Measurements from ENCODE around the gene SLC4A1AP. TPM values are rescaled to one million over a fixed set of nuclear protein-coding genes. Genes with fewer than 3 reads are reported as not detected.

SLC4A1AP gene
- total and polyA plus RNA-seq, 2 of the 13 experiments (the other 11 are each of a cell fraction or from before 2014, with no cell fraction given), result 15.3 to 44.6 TPM

DNA sequence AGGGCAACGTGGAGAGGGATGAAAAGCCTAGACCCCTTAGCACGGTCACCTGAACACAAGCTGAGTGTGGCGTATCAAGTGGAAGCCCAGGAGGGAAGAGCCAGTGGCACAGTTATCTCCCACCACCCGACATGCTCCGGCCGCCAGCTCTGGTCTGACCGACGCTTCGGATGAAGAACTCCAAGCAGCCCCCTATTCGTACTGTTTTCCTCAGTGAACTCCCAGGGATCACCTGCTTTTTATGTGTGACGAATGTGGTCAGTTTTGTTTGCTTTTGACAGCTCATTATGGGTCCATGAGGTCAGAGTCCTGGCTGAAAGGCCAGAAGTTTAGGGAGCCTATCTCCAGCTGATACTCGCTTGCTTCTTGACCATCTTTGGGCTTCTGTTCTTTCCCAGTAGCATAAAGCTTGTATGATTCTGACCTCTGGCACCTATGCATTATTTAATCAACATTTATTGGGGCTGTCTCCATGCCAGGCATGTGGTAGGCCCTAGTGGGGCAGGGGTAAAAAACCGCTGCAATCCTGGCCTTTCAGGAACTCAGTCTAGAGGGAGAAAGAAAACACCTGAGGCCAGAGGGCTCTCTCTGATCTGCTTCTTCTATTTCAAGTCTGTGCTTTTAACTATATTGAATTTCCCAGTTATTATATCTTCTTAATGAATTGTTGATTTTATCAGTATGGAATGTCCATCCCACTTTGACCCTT lies 74.8 kb downstream of the SLC4A1AP start (continued):
- TF ChIP-seq ZNF567 (CRISPR knock-in tag; IDR thresholded peaks at IDR 0.05; ENCODE audit: borderline replicate concordance) (0 out of 2 replicates have a peak, but pooled peaks have one; percentile 63), HDAC1 (CRISPR knock-in tag; IDR thresholded peaks at IDR 0.05) (peak; percentile 79), HOXA9 (CRISPR knock-in tag; IDR thresholded peaks at IDR 0.05; ENCODE audit: borderline replicate concordance) (no peak), EZH2 (conservative IDR thresholded peaks at IDR 0.05; ENCODE audit: low read depth, low read length) (no peak), KAT2B (IDR thresholded peaks at IDR 0.05; ENCODE audit: borderline replicate concordance, low read depth, low read length) (no peak), ZNF775 (CRISPR knock-in tag; IDR thresholded peaks at IDR 0.05; ENCODE audit: borderline replicate concordance) (no peak), FOXA3 (CRISPR knock-in tag; IDR thresholded peaks at IDR 0.05) (peak; percentile 78)
- TF ChIP-seq, protein P1, sequence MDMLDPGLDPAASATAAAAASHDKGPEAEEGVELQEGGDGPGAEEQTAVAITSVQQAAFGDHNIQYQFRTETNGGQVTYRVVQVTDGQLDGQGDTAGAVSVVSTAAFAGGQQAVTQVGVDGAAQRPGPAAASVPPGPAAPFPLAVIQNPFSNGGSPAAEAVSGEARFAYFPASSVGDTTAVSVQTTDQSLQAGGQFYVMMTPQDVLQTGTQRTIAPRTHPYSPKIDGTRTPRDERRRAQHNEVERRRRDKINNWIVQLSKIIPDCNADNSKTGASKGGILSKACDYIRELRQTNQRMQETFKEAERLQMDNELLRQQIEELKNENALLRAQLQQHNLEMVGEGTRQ (IDR thresholded peaks at IDR 0.05; ENCODE audit: low read depth, low read length), result no peak
- TF ChIP-seq, protein P1 (CRISPR knock-in tag; IDR thresholded peaks at IDR 0.05; ENCODE audit: borderline replicate concordance), result peak; percentile 66; the same call in 1 of the 2 replicates
- TF ChIP-seq, protein P2, sequence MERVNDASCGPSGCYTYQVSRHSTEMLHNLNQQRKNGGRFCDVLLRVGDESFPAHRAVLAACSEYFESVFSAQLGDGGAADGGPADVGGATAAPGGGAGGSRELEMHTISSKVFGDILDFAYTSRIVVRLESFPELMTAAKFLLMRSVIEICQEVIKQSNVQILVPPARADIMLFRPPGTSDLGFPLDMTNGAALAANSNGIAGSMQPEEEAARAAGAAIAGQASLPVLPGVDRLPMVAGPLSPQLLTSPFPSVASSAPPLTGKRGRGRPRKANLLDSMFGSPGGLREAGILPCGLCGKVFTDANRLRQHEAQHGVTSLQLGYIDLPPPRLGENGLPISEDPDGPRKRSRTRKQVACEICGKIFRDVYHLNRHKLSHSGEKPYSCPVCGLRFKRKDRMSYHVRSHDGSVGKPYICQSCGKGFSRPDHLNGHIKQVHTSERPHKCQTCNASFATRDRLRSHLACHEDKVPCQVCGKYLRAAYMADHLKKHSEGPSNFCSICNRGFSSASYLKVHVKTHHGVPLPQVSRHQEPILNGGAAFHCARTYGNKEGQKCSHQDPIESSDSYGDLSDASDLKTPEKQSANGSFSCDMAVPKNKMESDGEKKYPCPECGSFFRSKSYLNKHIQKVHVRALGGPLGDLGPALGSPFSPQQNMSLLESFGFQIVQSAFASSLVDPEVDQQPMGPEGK (CRISPR knock-in tag; IDR thresholded peaks at IDR 0.05), result 0 out of 2 replicates have a peak, but pooled peaks have one; percentile 11
- TF ChIP-seq, protein P3, sequence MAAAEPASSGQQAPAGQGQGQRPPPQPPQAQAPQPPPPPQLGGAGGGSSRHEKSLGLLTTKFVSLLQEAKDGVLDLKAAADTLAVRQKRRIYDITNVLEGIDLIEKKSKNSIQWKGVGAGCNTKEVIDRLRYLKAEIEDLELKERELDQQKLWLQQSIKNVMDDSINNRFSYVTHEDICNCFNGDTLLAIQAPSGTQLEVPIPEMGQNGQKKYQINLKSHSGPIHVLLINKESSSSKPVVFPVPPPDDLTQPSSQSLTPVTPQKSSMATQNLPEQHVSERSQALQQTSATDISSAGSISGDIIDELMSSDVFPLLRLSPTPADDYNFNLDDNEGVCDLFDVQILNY (CRISPR knock-in tag; conservative IDR thresholded peaks at IDR 0.05), result no peak
- TF ChIP-seq, protein P4, sequence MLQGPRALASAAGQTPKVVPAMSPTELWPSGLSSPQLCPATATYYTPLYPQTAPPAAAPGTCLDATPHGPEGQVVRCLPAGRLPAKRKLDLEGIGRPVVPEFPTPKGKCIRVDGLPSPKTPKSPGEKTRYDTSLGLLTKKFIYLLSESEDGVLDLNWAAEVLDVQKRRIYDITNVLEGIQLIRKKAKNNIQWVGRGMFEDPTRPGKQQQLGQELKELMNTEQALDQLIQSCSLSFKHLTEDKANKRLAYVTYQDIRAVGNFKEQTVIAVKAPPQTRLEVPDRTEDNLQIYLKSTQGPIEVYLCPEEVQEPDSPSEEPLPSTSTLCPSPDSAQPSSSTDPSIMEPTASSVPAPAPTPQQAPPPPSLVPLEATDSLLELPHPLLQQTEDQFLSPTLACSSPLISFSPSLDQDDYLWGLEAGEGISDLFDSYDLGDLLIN (CRISPR knock-in tag; IDR thresholded peaks at IDR 0.05; ENCODE audit: borderline replicate concordance), result no peak
- TF ChIP-seq, protein P5, sequence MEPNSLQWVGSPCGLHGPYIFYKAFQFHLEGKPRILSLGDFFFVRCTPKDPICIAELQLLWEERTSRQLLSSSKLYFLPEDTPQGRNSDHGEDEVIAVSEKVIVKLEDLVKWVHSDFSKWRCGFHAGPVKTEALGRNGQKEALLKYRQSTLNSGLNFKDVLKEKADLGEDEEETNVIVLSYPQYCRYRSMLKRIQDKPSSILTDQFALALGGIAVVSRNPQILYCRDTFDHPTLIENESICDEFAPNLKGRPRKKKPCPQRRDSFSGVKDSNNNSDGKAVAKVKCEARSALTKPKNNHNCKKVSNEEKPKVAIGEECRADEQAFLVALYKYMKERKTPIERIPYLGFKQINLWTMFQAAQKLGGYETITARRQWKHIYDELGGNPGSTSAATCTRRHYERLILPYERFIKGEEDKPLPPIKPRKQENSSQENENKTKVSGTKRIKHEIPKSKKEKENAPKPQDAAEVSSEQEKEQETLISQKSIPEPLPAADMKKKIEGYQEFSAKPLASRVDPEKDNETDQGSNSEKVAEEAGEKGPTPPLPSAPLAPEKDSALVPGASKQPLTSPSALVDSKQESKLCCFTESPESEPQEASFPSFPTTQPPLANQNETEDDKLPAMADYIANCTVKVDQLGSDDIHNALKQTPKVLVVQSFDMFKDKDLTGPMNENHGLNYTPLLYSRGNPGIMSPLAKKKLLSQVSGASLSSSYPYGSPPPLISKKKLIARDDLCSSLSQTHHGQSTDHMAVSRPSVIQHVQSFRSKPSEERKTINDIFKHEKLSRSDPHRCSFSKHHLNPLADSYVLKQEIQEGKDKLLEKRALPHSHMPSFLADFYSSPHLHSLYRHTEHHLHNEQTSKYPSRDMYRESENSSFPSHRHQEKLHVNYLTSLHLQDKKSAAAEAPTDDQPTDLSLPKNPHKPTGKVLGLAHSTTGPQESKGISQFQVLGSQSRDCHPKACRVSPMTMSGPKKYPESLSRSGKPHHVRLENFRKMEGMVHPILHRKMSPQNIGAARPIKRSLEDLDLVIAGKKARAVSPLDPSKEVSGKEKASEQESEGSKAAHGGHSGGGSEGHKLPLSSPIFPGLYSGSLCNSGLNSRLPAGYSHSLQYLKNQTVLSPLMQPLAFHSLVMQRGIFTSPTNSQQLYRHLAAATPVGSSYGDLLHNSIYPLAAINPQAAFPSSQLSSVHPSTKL (CRISPR knock-in tag; IDR thresholded peaks at IDR 0.05), result peak; percentile 79

Measured in HepG2 (cell line).